ENCODE measurements around the gene MPHOSPH10.
"Not testable (repeated sequence)": the region's sequence is repeated elsewhere in the genome, so short reads cannot be mapped to it uniquely, and the experiment has no call there.

Gene MPHOSPH10

DNA sequence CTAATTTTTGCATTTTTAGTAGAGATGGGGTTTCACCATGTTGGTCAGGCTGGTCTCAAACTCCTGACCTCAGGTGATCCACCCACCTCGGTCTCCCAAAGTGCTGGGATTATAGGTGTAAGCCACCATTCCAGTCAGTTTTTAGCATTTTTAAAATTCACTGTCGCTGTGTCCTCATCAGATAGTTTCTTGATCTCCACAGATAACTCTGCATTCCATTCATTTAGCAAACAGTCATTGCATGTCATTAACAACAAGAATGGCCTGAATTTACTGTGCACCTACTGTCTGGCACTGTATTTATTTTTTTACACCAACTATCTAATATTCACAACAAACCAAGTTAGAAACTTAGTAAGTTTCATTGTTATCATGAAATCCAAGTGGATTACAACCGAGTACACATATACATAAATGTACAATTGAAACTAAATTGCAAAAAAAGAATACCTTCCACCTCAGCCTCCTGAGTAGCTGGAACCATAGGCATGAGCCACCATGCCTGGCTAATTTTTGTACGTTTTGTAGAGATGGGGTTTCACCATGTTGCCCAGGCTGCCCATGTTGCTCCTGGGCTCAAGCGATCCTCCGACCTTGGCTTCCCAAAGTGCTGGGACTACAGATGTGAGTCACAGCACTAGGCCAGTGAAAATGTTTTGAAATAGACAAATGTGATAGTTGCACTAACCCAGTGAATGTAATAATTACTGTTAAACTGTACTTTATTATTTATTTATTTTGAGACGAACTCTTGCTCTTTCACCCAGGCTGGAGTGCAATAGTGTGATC is 4.7 kb upstream of the MPHOSPH10 start:
- DNase-seq: no peak

DNA sequence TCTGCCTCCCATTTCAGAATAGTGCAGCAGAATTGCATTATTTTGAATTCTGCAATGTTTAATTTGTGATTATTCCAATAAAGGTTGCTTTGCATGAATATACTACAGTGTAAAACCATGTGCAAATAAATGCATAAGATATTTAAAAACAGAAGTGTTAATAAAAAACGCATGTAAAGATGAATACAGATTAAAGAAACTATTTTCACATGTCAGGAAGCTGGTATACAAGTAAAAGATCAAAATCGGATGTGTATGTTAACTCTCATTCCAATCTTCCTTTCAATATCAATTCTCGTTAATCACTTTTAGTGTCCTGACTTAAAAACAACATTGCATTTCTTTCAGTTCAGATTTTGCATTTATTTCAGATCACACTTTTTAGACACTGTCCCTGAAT is 3.5 kb upstream of the MPHOSPH10 start:
- DNase-seq: no peak

DNA sequence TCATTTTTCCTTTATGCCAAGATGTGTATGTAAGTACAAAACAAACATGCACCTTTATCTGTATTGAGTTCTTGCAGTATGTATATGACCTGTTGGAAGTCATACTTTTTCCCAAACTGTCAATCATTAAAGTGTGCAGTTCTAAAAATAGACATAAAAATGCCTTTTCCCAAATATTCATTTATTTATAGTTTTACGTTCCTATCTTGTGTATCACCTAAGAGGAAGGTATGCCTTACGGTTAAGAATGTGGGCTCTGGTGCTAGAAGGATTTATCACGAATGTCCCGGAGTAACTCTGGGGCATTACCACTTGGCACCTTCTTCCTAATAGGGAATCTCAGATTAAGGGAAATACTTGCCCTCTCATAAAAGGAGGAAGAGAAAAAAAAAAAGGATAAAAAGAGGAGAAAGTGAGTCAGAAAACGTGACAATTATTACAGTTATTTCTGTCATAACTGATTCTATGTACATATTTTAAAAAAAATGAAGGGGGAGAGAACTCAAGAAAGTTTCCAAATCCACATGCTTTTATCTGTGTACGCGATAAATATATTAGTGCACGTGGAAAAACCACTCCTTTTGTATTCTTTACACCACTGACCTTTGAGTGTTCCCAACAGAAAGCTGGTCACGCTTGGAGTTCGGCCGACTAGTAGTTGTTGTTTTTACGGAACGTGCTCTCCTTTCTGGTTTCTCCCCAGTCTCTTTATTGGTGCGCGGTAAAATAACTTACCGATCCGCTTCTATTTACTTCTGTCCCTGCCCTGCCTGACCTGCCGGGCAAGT is 1.1 kb upstream of the MPHOSPH10 start:
- no peak for DNase-seq

DNA sequence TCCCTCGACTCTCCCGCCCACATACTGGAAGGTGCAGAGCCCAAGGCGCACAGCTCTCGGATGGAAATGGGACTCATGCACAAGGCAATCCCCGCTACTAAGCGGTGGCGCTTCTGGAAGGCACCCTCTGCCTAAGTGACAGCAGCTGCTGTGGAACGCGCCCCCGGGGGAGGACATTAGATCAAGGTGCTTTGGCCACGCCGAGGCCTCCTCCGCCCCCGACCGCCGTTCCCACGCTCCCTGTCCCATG is 607 bp upstream of the MPHOSPH10 start:
- no peak for DNase-seq

DNA sequence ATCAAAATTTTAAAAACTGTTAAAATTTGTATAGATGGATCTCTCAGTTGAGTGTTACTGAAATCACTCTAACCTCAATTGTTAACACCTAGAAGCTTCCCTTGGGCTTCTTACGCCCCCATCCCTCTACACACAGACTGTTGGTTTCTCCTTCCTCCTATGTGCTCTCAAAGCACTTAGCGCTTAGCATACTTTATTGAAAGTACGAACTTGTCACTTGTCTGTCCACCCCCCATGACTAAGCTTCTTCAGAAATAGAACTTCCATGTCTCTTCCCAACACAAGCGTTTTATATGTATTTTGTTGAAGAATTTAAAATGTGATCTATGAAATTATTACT is 441 bp downstream of the MPHOSPH10 start:
- no peak for DNase-seq

DNA sequence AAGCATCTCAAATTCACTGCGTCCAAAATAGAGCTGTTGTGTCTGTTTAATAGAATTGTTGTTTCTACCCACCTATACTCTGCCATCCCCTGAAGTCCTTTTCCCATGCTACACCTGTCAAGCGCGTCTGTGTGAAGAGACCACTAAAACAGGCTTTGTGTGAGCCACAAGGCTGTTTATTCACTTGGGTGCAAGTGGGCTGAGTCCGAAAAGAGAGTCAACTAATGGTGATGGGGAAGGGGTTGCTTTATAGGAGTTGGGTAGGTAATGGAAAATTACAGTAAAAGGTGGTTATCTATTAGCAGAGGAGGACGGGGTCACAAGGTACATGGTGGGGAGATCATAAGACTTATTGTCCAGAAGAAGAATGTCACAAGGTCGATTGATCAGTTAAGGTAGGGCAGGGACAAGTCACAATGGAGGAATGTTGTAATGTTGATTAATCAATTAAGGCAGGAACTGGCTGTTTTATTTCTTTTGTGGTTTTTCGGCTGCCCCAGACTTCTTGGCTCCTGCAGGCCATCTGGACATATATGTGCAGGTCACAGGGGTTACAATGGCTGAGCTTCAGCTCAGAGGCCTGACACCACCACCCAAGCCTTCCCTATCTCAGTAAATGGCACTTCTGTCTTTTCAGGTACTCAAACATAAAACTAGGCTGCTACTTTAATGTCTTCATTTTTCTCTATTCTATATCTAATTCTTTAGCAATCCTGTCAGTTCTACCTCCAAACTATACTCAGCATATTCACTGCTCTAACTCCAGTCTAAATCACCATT is 1.1 kb downstream of the MPHOSPH10 start:
- not testable (repeated sequence) for DNase-seq

DNA sequence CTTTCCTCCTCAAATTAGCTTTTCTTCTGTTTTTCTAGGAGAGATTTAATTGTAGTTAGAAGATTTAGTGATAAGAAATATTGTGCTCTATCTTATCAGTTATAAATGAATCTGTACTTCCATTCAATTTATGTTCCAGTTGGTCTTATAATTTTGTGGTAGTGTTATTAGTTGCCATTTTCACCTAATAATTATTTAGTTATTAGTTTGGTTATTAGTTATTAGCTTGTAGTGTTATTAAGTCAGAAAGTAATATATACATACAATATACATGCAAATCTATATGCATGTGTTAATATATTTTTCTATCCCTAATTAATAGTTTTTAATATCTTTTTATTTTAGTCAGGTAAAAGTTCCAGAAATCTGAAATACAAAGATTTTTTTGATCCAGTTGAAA is 3.2 kb downstream of the MPHOSPH10 start:
- DNase-seq: no peak

DNA sequence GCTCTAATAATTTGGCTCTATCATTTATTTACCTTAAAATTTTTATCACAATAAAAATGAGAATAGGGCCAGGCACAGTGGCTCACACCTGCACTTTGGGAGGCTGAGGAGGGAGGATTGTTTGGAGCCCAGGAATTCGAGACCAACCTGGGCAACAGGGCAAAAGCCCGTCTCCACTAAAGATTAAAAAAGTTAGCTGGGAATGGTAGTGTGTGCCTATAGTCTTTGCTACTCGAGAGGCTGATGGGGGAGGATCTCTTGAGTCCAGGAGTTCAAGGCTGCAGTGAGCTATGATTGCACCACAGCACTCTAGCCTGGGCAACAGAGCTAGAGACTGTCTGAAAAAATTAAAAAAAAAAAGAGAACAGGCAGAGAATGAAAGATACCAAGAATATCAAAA is 5.7 kb downstream of the MPHOSPH10 start:
- DNase-seq: no peak

DNA sequence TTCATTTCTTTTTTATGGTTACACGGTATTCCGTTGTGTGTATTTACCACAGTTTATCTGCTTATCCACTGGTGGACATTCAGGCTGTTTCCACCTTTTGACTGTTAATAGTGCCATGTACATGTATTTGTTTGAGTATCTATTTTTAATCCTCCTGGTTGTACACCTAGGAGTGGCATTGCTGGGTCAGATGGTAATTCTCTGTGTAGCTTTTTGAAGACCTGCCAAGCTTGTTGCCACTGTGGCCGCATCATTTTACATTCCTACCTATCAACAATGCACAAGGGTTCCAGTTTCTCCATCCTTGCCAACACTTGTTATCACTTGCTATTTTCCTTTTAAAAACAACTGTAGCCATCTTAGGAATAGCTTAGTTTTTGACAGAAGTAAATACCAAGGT is 13.3 kb downstream of the MPHOSPH10 start:
- no peak for DNase-seq

DNA sequence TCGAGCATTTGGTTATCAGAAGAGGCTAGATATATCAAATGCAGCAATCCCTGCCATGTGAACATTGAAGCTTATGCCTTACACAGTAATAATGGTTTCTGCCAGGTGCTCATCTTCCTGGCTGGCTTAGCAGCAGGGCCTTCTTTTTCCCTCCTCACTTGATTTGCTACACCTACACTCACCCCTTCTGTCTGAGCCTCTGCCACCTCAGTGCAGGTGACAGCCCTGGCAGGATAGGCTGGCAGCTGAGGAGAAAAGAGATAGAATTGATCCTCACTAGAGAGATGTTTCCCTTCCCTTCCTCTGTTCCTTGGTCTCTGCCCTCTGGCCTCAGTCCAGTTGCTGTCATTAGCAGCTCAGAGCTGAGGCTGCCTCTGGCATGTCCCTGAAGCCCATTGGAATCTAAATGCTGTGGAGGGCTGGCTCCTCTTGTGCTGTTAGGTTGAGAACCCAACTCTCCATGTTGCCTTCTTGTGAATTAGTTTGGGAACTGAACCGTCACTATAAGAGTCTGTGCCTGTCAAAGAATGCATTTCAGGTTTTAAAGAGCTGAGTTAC is 18.2 kb downstream of the MPHOSPH10 start:
- DNase-seq: no peak

DNA sequence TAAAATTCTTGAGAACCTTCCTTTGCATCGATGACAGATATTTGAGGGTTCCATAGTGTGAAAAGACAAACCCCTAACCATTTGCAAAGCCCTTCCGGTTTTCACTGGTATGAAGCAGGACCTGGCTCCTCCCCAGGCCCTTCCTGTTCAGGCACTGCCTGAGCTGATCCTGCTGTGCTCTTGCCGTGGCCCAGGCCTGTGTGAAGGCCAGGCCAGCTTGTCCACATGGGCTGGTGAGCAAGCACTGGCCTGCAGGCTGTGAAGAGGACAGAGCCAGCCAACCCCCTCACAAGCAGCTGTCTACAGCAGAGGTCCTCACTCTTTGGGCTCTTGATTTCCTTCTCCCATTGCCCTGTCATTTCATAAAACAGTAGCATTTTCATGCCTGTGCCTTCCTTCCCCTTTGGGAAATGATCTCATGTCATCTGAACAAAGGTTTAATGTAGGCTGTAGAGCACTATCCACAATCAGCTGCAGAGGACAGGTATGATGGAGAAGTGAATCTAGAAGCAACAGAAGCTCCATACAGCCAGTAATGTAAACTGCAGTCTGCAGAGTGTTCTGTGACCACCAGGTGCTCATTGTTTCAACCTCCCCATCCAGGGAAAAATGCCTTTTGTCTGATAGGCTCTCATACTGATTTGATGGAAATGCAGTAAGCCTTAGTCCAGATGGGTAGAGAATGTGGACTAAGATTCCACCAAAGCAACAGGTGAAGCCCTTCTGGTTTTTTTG is 19.8 kb downstream of the MPHOSPH10 start:
- DNase-seq: no peak

DNA sequence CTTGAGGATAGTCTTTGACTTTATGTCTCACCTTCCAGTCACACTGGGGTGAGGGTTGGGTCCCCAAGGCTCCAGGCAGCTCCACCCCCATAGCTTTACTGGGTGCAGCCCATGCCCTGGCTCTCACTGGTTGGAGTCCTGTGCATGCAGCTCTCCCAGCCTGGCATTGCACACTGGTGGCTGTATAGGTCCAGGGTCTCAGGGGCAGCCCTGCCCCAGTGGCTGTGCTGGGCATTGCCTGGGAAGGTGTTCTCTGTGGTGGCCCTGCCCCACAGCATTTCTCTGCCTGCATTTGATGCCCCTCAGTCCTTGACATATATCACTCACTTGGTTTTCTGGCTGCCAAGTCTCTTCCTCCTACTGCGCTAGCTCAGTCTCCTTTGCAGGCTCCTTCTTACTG is 21.2 kb downstream of the MPHOSPH10 start:
- no peak for DNase-seq

DNA sequence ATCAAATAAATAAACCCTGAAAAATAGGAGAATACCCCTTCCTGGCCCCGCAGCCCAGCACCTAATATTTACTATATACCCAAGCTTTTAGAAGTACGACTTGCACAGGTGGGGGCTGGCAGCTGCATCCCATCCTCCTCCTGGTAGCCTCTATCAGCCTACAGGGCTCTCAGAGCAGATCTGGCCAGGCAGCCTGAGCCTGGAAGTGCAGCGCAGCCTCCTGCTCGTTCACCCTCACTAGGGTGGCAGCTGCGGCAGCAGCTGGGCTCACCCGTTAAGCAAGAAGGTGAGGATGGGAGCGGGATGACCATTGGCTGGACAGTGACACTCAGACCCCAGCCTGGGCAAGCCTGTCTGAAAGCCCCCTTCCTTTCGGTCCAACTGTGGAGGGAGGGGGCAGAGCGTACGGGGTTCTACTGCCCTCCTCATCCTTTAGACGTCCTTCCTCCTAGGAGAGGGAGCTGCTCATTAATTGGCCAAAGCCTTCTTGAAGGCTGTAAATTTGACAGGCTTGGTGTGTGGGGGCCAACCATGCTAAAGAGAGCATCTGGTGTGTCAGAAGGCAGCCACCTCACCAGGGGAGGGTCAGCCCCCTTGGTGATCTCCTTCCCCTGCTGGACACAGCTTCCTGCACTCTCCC is 23.3 kb downstream of the MPHOSPH10 start:
- no peak for DNase-seq

DNA sequence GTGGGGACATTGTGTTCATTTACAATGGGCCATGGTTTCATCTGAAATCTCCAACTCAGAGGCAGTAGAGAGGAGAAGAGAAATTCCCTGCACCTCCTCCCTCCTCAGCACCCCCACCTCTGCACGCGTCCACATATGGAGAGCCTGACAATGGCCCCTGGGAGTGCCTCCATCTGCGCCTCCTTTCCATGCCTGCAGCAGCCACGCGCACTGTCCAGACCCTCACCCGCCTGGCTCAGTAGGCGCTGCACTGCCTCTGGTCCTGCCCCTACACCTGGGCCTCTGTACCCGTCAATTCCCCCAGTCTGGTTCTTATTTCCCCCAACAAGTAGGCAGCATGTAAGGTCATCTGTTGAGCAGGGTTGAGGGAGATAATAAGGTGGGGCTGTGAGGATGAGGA is 23.8 kb downstream of the MPHOSPH10 start:
- DNase-seq: no peak

DNA sequence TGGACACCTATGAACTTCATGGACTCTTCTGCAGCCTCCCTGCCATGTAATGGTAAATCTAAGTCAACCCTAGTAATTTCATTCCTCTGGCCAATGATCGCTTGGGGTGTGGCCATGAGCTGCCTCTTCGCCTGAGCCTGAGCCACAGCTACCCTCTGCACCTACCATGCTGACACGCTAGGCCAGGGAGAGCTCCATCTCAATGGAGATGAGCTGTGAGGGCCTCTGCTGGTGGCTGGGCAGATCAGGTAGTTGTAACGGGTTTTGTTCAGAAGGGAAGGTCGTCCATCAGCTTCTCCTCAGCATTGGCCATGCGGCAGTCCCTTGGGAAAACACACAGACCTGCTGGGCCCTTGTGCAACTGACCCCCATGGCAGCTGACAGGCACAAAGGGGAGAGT is 24.4 kb downstream of the MPHOSPH10 start:
- DNase-seq: peak in 1 of 2 experiments; percentile 2

DNA sequence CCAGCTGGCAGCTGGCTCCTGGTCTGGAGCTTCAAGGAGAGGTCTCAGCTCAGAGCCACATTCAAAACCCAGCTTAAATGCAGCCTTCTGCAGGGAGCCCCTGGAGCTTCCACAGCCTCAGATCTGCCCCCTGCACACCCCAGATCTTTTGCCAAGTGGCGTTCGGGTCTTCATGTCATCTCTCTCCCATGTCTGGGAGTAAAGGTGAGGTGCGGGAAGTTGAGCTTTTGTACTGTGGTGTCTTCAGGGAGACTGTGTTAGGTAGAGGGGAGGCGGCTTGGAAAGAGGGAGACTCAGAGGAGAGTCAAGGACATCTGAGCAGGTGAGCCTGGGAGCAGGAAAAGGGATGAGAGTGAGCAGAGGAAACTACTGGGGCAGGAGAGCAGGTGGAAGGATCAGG is 25.4 kb downstream of the MPHOSPH10 start:
- DNase-seq: no peak

DNA sequence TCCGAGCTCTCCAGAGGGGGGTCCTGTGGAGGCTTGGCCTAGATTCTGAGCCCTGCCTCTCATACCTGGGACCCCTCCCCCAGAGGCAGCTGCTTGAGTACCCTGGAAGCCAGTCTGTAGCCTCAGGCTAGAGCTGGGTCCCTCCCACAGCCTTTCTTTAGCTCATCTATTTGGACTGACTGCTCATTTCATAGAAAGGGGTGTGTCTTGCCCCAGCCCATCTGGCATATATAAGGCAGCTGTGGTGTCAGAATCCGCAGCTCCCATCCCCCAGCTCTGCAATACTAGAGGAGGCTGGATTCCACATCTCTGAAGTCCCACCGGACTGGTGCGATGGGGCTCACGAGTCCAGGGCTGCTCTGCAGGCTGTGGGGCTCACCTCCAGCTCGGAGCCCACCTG is 26.1 kb downstream of the MPHOSPH10 start:
- DNase-seq: no peak

DNA sequence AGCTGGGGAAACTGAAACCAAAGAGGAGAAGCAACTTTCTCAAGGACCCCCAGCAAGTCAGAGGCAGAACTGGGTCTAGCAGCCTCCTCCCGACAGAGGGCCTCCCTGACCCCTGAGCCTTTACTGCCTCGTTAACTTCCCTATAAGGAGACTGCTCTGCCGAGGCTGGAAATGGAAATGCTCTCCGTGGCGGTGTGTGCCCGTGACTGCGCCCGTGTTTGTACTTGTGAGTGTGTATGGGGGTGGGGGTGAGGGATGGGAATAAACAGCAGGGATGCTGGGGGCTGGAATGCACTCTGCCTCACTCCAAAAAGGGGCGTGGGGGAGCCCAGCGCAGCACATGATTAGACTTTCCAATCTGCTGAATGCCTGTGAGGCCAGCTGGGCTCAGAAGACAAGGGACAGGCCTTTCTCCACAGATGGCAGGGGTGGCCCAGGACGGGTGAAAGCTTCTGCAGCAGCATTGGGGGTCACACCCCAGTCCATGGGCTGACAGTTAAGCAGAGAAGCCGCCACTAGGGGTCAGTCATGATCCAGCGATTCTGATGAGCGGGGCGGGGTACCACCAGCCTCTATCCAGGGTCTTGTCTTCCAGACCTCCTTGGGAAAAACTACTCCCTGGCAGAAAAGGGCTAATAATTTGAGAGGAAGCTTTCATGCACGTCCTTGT is 26.8 kb downstream of the MPHOSPH10 start:
- DNase-seq: peak; percentile 53 to 61

DNA sequence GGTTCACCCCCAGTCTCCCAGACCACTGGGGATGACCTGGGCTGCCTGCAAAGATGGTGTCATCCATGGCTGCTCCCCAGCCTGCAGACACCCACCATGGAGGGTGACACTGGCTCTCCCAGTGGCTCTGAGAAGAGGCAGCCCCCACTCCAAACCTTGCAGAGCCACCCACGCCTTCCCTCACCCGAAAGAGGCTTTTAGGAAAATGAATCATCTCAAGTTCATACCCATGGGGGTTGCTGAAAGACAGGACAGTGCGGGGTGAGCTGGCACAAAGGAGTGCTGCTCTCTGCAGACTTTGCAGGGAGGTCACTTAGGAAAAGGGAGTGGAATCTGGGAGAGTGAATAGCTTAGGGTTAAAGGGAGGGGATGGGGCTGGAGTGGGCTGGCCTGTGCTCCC is 36.4 kb downstream of the MPHOSPH10 start:
- DNase-seq: no peak

DNA sequence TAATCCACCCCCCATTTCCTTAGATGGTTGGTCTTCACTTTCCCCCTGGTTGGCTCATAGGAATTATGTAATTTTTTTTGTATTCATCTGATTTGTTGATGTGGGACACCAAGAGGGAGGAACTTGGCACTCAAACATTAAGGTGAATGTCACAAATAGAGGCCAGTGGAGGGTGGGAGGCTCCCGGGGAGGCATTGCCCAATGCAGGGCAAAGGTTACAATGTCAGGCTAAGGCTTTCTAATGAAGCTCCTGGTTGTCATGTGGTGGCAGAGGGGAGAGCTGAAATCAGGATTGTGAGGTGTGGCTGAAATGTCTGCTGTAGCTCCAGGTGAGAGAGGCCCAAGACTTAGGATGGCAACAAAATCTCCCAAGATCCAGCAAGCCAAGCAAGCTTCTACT is 42.7 kb downstream of the MPHOSPH10 start:
- no peak for DNase-seq

DNA sequence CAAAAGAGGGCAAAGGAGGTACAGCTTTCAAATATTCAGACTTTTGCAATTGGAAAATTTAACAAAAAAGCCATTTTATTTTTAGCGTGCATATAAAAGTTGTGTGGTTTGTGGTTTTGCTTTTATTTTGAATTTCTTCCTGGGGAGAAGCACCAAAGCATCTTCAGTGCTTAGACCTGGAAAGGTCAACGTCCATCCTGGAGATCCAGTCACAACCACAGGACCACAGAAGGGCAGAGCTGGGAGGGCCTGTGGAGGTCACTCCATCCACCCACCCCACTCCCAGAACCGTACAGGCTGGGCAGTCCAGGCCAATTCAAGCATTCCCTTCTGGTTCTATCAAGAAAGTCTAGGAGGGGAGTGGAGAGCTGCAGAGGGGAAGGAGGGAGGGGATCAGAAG is 43.8 kb downstream of the MPHOSPH10 start:
- DNase-seq: no peak

DNA sequence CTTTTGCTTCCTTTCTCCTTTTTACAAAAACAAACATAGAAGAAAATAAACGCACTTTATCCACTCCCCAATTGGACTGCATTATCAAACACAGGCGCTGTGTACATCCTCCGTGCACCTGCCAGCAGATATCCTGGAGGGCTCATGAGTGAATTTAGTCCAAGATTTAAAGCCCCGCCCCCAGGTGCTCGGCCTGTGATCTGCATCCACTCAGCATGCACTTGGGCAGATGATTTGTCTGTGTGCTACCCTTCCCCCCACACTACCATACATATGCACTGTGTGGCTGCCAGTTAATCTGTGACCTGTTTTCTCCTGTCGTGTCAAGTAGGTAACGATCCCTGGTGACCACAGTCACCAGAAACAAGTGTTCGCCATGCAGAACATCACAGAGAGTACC is 48.4 kb downstream of the MPHOSPH10 start:
- DNase-seq: not testable (repeated sequence)

Data from activated CD4-positive, alpha-beta T cell treated with anti-CD3 and anti-CD28 coated beads, Interleukin-2, amount 50 U/mL, for 4 hours (primary cell).